ENCODE results near the gene TRIM33. TPM values are rescaled to one million over a fixed set of nuclear protein-coding genes. Genes with fewer than 3 reads are reported as not detected.

The TRIM33 gene
- total RNA-seq, 1 experiment from 2014 or later: 44.5 TPM

- TF ChIP-seq, protein P1, sequence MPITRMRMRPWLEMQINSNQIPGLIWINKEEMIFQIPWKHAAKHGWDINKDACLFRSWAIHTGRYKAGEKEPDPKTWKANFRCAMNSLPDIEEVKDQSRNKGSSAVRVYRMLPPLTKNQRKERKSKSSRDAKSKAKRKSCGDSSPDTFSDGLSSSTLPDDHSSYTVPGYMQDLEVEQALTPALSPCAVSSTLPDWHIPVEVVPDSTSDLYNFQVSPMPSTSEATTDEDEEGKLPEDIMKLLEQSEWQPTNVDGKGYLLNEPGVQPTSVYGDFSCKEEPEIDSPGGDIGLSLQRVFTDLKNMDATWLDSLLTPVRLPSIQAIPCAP (CRISPR knock-in tag; IDR thresholded peaks at IDR 0.05): no peak
- no peak for TF ChIP-seq TCF7 (CRISPR knock-in tag; IDR thresholded peaks at IDR 0.05; ENCODE audit: low read depth)
- no peak for TF ChIP-seq NR2C2 (CRISPR knock-in tag; IDR thresholded peaks at IDR 0.05)
- no peak for TF ChIP-seq GTF2I (CRISPR knock-in tag; conservative IDR thresholded peaks at IDR 0.05)
- no peak for TF ChIP-seq AFF4 (CRISPR knock-in tag; IDR thresholded peaks at IDR 0.05; ENCODE audit: borderline replicate concordance)
- TF ChIP-seq ZNF219 (CRISPR knock-in tag; IDR thresholded peaks at IDR 0.05; ENCODE audit: borderline replicate concordance): no peak
- TF ChIP-seq, protein P2, sequence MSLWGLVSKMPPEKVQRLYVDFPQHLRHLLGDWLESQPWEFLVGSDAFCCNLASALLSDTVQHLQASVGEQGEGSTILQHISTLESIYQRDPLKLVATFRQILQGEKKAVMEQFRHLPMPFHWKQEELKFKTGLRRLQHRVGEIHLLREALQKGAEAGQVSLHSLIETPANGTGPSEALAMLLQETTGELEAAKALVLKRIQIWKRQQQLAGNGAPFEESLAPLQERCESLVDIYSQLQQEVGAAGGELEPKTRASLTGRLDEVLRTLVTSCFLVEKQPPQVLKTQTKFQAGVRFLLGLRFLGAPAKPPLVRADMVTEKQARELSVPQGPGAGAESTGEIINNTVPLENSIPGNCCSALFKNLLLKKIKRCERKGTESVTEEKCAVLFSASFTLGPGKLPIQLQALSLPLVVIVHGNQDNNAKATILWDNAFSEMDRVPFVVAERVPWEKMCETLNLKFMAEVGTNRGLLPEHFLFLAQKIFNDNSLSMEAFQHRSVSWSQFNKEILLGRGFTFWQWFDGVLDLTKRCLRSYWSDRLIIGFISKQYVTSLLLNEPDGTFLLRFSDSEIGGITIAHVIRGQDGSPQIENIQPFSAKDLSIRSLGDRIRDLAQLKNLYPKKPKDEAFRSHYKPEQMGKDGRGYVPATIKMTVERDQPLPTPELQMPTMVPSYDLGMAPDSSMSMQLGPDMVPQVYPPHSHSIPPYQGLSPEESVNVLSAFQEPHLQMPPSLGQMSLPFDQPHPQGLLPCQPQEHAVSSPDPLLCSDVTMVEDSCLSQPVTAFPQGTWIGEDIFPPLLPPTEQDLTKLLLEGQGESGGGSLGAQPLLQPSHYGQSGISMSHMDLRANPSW (CRISPR knock-in tag; conservative IDR thresholded peaks at IDR 0.05; ENCODE audit: low read depth): no peak
- no peak for TF ChIP-seq KAT7 (CRISPR knock-in tag; IDR thresholded peaks at IDR 0.05; ENCODE audit: borderline replicate concordance)
- no peak for TF ChIP-seq ESRRA (CRISPR knock-in tag; IDR thresholded peaks at IDR 0.05; ENCODE audit: borderline replicate concordance)
- TF ChIP-seq NFYB (CRISPR knock-in tag; conservative IDR thresholded peaks at IDR 0.05; ENCODE audit: low read depth): no peak; the same call in 1 of the 2 replicates
- TF ChIP-seq, protein P3, sequence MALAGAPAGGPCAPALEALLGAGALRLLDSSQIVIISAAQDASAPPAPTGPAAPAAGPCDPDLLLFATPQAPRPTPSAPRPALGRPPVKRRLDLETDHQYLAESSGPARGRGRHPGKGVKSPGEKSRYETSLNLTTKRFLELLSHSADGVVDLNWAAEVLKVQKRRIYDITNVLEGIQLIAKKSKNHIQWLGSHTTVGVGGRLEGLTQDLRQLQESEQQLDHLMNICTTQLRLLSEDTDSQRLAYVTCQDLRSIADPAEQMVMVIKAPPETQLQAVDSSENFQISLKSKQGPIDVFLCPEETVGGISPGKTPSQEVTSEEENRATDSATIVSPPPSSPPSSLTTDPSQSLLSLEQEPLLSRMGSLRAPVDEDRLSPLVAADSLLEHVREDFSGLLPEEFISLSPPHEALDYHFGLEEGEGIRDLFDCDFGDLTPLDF (CRISPR knock-in tag; IDR thresholded peaks at IDR 0.05): no peak
- TF ChIP-seq MAX (CRISPR knock-in tag; IDR thresholded peaks at IDR 0.05): peak; percentile 77
- TF ChIP-seq ZNF263 (CRISPR knock-in tag; IDR thresholded peaks at IDR 0.05; ENCODE audit: low read depth): no peak
- no peak for TF ChIP-seq MXD4 (CRISPR knock-in tag; IDR thresholded peaks at IDR 0.05; ENCODE audit: borderline replicate concordance)
- TF ChIP-seq PRRX2 (CRISPR knock-in tag; IDR thresholded peaks at IDR 0.05): 0 out of 2 replicates have a peak, but pooled peaks have one; percentile 49
- no peak for TF ChIP-seq FOXJ3 (CRISPR knock-in tag; IDR thresholded peaks at IDR 0.05; ENCODE audit: borderline replicate concordance)
- no peak for TF ChIP-seq HMGA2 (CRISPR knock-in tag; IDR thresholded peaks at IDR 0.05)
- TF ChIP-seq MYBL2 (CRISPR knock-in tag; IDR thresholded peaks at IDR 0.05): no peak
- no peak; the same call in 1 of the 2 replicates for TF ChIP-seq ZBTB21 (CRISPR knock-in tag; IDR thresholded peaks at IDR 0.05; ENCODE audit: borderline replicate concordance)
- TF ChIP-seq SP1 (CRISPR knock-in tag; conservative IDR thresholded peaks at IDR 0.05): peak; percentile 75
- no peak; the same call in 1 of the 2 replicates for TF ChIP-seq FOXP4 (CRISPR knock-in tag; IDR thresholded peaks at IDR 0.05)
- TF ChIP-seq OVOL2 (CRISPR knock-in tag; IDR thresholded peaks at IDR 0.05; ENCODE audit: borderline replicate concordance): no peak
- no peak for TF ChIP-seq ATF1 (CRISPR knock-in tag; IDR thresholded peaks at IDR 0.05)
- TF ChIP-seq ZNF532 (CRISPR knock-in tag; IDR thresholded peaks at IDR 0.05; ENCODE audit: borderline replicate concordance): no peak
- TF ChIP-seq GRHL2 (CRISPR knock-in tag; IDR thresholded peaks at IDR 0.05; ENCODE audit: insufficient replicate concordance, severe bottlenecking): no peak
These were observed 164.4 kb downstream of the TRIM33 start (continued) for GRCh38 chr1:114346480-114347029.
